Mesothelial cell of epicardium (in vitro differentiated cells): ENCODE results near the gene FRAS1. TPM values are rescaled to one million over a fixed set of nuclear protein-coding genes. Genes with fewer than 3 reads are reported as not detected.

Experiments
- DNase-seq, 2 experiments: peaks; one replicate each; pipeline ENCODE4 v3.0.0; 2021; ENCODE audit warnings: low spot score in 2 of 2; ENCODE audit not compliant: unreplicated experiment in 2 of 2
- H3K27ac Mint-ChIP-seq: 2 replicates; pipeline ENCODE4 v1.8.0; 2021; ENCODE audit warnings: mixed read lengths
- H3K27me3 Mint-ChIP-seq: 2 replicates; pipeline ENCODE4 v1.8.0; 2021; ENCODE audit warnings: low read depth, mixed read lengths
- H3K36me3 Mint-ChIP-seq: 2 replicates; pipeline ENCODE4 v1.8.0; 2021; ENCODE audit warnings: mixed read lengths
- H3K4me1 Mint-ChIP-seq: 2 replicates; pipeline ENCODE4 v1.8.0; 2021; ENCODE audit warnings: mixed read lengths
- H3K4me3 Mint-ChIP-seq: 2 replicates; pipeline ENCODE4 v1.8.0; 2021; ENCODE audit warnings: mild to moderate bottlenecking, moderate library complexity, mixed read lengths
- H3K9me3 Mint-ChIP-seq: 2 replicates; pipeline ENCODE4 v1.8.0; 2021; ENCODE audit warnings: mixed read lengths
- CTCF ChIP-seq: fragments of 200-600 bp; sonication (generic); IDR thresholded peaks from one replicate; pipeline ENCODE4 v1.5.0; 2021; ENCODE audit warnings: antibody characterized with exemption; ENCODE audit not compliant: unreplicated experiment
- total RNA-seq: library from RNA; stranded (reverse); gene quantifications from 3 replicates; pipeline ENCODE4 v1.2.1, GENCODE V29; 2021

The FRAS1 gene
- total RNA-seq, 1 donor from 2014 or later: 51.9 TPM

GRCh38 chr4:78409612-78410202 lies 352.6 kb downstream of the FRAS1 start:
- Mint-ChIP-seq H3K9me3 (no peaks in the 10 kb centered on the region), H3K27me3 (no peaks in the 10 kb centered on the region), H3K36me3 (peaks cover 11% of the 10 kb centered on the region), H3K4me3 (no peak overlapping the region), H3K27ac (no peak overlapping the region), H3K4me1 (peaks cover 21% of the 10 kb centered on the region)
- no peak for DNase-seq
- TF ChIP-seq CTCF: no peak

DNA sequence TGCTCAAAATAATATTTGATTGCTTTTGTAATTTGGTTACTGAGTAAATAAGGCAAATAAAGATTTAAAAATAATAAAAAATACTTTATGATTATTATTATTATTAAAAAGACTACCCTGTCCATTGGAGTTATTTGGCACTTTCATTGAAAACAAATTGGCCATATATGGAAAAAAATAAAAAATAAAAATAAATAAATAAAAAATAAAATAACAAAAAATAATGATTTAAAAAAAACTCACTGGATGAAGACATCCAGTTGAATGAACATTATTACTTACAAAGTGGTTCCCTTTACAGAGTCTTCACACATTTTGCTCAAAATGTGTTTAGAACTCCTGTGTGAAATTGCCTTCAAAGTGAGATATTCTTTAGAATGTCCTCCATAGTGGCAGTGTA lies 353.1 kb downstream of the FRAS1 start:
- H3K4me1 Mint-ChIP-seq: peaks cover 21% of the 10 kb centered on the region
- TF ChIP-seq CTCF: no peak
- no peak overlapping the region for H3K4me3 Mint-ChIP-seq
- no peaks in the 10 kb centered on the region for H3K27me3 Mint-ChIP-seq
- peaks cover 12% of the 10 kb centered on the region for H3K36me3 Mint-ChIP-seq
- no peak for DNase-seq
- no peaks in the 10 kb centered on the region for H3K9me3 Mint-ChIP-seq
- peak overlapping the region; percentile 33 for H3K27ac Mint-ChIP-seq

- Mint-ChIP-seq H3K27ac (peak overlapping the region; percentile 33), H3K4me3 (no peak overlapping the region), H3K4me1 (peaks cover 21% of the 10 kb centered on the region), H3K9me3 (no peaks in the 10 kb centered on the region), H3K36me3 (peaks cover 16% of the 10 kb centered on the region), H3K27me3 (no peaks in the 10 kb centered on the region)
- no peak for DNase-seq
- no peak for TF ChIP-seq CTCF
Measured at GRCh38 chr4:78410676-78411075, 353.6 kb downstream of the FRAS1 start.

GRCh38 chr4:78414116-78414515 lies 357.0 kb downstream of the FRAS1 start:
- Mint-ChIP-seq H3K36me3 (peaks cover 12% of the 10 kb centered on the region), H3K4me3 (no peak overlapping the region), H3K4me1 (peaks cover 39% of the 10 kb centered on the region), H3K9me3 (no peaks in the 10 kb centered on the region), H3K27ac (peak overlapping the region; percentile 36), H3K27me3 (no peaks in the 10 kb centered on the region)
- DNase-seq: no peak
- no peak for TF ChIP-seq CTCF

DNA sequence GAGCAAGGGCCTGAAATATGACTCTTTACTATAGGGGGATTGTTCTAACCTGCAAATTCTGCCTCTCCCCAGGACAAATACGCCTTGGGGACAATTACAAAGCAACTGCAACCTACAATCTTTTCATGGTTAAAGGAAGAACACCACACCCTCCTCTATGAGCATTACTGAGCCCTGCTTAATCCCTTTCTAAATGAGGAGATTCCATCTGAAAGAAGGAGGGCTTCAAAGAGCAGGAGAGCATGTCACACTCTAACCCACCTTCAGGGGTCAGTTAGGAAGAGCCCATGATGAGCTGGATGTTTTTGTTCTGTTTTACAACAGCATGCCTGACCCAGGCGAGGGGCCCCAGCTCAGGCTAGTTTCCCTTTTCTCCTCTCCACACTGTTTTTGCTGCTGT lies 360.5 kb downstream of the FRAS1 start:
- no peak for DNase-seq
- Mint-ChIP-seq H3K4me3 (no peak overlapping the region), H3K36me3 (peaks cover 33% of the 10 kb centered on the region), H3K27me3 (no peaks in the 10 kb centered on the region), H3K4me1 (peaks cover 26% of the 10 kb centered on the region), H3K9me3 (no peaks in the 10 kb centered on the region), H3K27ac (no peak overlapping the region)
- no peak for TF ChIP-seq CTCF

DNA sequence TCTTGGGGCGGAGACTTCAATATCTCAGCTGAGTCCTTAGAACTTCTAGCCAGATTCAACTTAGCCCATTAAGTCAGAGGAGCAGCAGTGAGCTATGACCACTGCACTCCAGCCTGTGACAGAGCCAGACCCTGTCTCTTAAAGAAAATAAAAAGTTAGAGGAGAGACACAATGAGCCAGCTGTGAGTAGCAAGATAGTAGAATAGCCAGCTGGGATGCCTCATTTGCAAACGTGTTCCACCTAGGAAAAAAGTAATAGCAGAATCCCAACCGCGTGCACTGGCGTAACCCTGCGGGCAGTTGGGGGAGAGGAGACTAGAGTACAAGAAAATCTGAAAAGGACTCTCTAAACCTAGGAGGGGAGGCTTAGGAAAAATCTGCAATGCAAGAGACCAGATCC lies 361.3 kb downstream of the FRAS1 start:
- H3K27me3 Mint-ChIP-seq: no peaks in the 10 kb centered on the region
- TF ChIP-seq CTCF: no peak
- peaks cover 33% of the 10 kb centered on the region for H3K36me3 Mint-ChIP-seq
- no peak overlapping the region for H3K27ac Mint-ChIP-seq
- peaks cover 25% of the 10 kb centered on the region for H3K4me1 Mint-ChIP-seq
- DNase-seq: no peak
- H3K4me3 Mint-ChIP-seq: no peak overlapping the region
- no peaks in the 10 kb centered on the region for H3K9me3 Mint-ChIP-seq
